C4-2B (cell line): Measurements from ENCODE around the gene ECHS1.

ENCODE experiments used
- ZFX ChIP-seq: fragments of 450-650 bp; IDR thresholded peaks from 2 replicates; pipeline ENCODE4 v1.6.1; 2017
- TF ChIP-seq, protein P1 (sequence below): fragments of 450-650 bp; conservative IDR thresholded peaks from 2 replicates; pipeline ENCODE4 v1.5.1; 2017; ENCODE audit warnings: mild to moderate bottlenecking

DNA sequence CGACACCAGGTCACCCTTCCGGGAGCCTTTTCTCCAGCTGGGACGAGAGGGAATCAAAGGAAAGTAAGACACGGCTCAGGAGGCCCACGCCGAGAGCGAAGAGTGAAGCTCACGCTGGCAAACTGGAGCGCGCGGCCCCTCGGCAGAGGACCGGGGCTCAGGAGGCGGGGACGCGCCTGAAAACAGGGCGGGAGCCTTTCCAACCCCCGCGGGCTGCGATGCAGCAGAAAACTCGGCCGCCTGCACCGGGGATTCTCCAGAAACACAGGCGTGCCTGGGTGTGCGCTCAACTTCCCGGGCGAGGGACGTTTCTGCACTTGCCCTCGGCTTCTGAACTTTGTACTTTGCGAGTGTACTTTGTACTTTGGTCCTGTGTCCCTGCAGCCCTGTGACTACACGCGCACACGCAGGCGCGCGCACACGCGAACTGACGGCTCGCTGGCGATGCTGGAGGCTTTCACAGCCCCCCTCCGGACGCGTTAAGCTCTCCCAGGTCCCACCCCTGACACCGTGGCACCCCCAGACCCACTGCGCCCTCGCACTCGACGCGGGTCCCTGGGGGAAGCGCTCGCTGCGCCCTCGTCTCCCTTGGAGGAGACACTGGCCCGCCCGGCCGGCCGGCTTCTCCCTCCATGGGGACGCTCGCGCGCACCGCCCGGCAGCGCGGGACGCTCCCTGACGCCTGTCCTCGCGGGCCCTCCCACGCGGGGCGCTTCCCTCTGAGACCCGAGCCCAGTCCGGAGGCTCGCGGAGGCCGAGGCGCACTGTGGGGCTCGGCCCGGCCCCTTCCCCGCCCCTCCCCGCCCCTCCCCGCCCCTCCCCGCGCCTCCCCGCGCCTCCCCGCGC lies 5.3 kb upstream of the ECHS1 start:
- TF ChIP-seq, protein P1, sequence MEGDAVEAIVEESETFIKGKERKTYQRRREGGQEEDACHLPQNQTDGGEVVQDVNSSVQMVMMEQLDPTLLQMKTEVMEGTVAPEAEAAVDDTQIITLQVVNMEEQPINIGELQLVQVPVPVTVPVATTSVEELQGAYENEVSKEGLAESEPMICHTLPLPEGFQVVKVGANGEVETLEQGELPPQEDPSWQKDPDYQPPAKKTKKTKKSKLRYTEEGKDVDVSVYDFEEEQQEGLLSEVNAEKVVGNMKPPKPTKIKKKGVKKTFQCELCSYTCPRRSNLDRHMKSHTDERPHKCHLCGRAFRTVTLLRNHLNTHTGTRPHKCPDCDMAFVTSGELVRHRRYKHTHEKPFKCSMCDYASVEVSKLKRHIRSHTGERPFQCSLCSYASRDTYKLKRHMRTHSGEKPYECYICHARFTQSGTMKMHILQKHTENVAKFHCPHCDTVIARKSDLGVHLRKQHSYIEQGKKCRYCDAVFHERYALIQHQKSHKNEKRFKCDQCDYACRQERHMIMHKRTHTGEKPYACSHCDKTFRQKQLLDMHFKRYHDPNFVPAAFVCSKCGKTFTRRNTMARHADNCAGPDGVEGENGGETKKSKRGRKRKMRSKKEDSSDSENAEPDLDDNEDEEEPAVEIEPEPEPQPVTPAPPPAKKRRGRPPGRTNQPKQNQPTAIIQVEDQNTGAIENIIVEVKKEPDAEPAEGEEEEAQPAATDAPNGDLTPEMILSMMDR, result no peak
- no peak for TF ChIP-seq ZFX
